ENCODE results near the gene CLRN1.

DNA sequence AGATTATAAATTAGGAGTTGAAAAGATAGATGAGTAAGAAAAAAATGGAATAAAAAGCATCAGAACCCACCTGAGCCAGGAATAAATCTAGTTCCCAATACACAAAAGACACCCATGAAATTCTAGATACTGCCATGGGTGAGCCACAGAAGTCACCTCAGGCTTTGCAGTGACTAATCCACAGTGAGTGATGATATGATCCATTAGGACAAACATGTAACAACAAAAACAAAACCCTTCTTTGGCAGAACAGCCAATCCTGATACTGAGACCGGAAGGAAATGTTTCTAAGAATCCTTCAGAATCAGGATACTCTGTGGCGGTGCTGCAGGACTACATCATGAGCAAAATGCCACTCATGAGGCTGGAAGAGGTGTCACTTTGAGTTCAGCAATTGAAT lies 52.3 kb downstream of the CLRN1 start:
- TF ChIP-seq, protein P1, sequence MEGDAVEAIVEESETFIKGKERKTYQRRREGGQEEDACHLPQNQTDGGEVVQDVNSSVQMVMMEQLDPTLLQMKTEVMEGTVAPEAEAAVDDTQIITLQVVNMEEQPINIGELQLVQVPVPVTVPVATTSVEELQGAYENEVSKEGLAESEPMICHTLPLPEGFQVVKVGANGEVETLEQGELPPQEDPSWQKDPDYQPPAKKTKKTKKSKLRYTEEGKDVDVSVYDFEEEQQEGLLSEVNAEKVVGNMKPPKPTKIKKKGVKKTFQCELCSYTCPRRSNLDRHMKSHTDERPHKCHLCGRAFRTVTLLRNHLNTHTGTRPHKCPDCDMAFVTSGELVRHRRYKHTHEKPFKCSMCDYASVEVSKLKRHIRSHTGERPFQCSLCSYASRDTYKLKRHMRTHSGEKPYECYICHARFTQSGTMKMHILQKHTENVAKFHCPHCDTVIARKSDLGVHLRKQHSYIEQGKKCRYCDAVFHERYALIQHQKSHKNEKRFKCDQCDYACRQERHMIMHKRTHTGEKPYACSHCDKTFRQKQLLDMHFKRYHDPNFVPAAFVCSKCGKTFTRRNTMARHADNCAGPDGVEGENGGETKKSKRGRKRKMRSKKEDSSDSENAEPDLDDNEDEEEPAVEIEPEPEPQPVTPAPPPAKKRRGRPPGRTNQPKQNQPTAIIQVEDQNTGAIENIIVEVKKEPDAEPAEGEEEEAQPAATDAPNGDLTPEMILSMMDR (IDR thresholded peaks at IDR 0.05), result no peak
- TF ChIP-seq POLR2A (IDR thresholded peaks at IDR 0.05) (no peak), EP300 (IDR thresholded peaks at IDR 0.05) (no peak)
